ENCODE results near the gene CWH43. TPM values are rescaled to one million over a fixed set of nuclear protein-coding genes. Genes with fewer than 3 reads are reported as not detected.

Gene CWH43
- total and polyA plus RNA-seq, 2 donors (not counting 1 experiment from before 2014, with no cell fraction given) = not detected

DNA sequence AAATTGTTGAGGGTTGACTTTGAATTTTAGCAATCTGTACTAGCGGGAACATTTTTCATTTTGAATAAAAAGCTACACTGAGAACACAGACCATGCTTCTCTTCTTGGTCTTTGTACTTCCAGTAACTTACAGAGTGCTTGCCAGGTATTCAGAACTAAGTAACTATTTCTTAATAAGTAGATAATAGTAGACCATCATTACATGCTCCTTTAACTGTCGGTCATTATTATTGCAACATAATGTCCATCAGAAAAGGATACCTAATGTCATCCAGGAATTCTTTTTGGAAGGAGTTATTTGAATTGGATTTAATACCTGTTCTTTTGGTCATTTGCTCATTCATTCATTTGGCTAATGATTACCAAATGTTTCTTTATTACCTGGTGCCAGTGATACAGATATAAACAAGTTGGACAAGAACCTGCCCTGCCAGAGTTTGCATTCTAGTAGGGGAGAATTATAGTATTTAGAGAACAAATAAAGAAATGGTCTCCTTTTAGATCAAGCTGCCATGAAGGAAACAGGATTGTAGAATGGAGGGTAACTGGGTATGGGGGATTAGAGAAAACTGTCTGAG, 32.7 kb downstream of the CWH43 start:
- Histone ChIP-seq H3K79me2 (ENCODE audit: control insufficient read depth, insufficient read depth, low read length) (no peaks in the 10 kb centered on the region), H3K27me3 (replicated peaks in 1 of 4; ENCODE audit: control extremely low read depth in 1 of 4, control insufficient read depth in 3 of 4, insufficient read depth in 4 of 4, low read length in 3 of 4) (no peaks in the 10 kb centered on the region), H3K27ac (ENCODE audit: low read length in 2 of 2) (no peak overlapping the region), H3K36me3 (replicated peaks in 1 of 2; ENCODE audit: control extremely low read depth in 1 of 2, control insufficient read depth in 1 of 2, extremely low read depth in 1 of 2, insufficient read depth in 2 of 2, low read length in 1 of 2) (no peaks in the 10 kb centered on the region), H4K20me1 (ENCODE audit: control insufficient read depth, insufficient read depth, low read length, poor library complexity, severe bottlenecking) (no peaks in the 10 kb centered on the region), H2AFZ (ENCODE audit: insufficient read depth, low read depth, low read length, poor library complexity, severe bottlenecking) (no peak overlapping the region), H3K4me2 (replicated peaks; ENCODE audit: low read depth, low read length, poor library complexity, severe bottlenecking) (no peak overlapping the region), H3K4me1 (ENCODE audit: control insufficient read depth in 2 of 2, insufficient read depth in 2 of 2, low read length in 2 of 2) (no peaks in the 10 kb centered on the region), H3K4me3 (ENCODE audit: control extremely low read depth in 1 of 5, extremely low read depth in 1 of 5, insufficient read depth in 1 of 5, low read depth in 2 of 5, low read length in 4 of 5) (no peak overlapping the region), H3K9me3 (ENCODE audit: control extremely low read depth in 1 of 3, control insufficient read depth in 2 of 3, insufficient read depth in 1 of 3, low read length in 2 of 3) (no peaks in the 10 kb centered on the region), H3K9ac (ENCODE audit: low read length) (no peak overlapping the region)
- POLR2A ChIA-PET = no interaction called here
- no peaks in the 10 kb centered on the region for H3K4me1 Mint-ChIP-seq
- peaks cover 7% of the 10 kb centered on the region for H3K9me3 Mint-ChIP-seq (ENCODE audit: insufficient read depth)
- peaks cover 3% of the 10 kb centered on the region for H3K27me3 Mint-ChIP-seq
- no peak overlapping the region for H3K27ac Mint-ChIP-seq
- intact Hi-C loops (cut with micrococcal nuclease) = no loop called here
- TF ChIP-seq, protein P1, sequence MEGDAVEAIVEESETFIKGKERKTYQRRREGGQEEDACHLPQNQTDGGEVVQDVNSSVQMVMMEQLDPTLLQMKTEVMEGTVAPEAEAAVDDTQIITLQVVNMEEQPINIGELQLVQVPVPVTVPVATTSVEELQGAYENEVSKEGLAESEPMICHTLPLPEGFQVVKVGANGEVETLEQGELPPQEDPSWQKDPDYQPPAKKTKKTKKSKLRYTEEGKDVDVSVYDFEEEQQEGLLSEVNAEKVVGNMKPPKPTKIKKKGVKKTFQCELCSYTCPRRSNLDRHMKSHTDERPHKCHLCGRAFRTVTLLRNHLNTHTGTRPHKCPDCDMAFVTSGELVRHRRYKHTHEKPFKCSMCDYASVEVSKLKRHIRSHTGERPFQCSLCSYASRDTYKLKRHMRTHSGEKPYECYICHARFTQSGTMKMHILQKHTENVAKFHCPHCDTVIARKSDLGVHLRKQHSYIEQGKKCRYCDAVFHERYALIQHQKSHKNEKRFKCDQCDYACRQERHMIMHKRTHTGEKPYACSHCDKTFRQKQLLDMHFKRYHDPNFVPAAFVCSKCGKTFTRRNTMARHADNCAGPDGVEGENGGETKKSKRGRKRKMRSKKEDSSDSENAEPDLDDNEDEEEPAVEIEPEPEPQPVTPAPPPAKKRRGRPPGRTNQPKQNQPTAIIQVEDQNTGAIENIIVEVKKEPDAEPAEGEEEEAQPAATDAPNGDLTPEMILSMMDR (IDR thresholded peaks at IDR 0.05) = no peak
- TF ChIP-seq EZH2 (IDR thresholded peaks at IDR 0.05; ENCODE audit: borderline replicate concordance, insufficient read depth, low read depth, low read length, poor library complexity, severe bottlenecking) = no peak
- CTCF ChIA-PET = no interaction called here
- DNase-seq = no peak
- no peak overlapping the region for H3K4me3 Mint-ChIP-seq
- no peak for ATAC-seq (ENCODE audit: low read depth)
- WGBS (ENCODE audit: insufficient coverage) = no CpG with 5 or more reads among the region's 2 CpGs

DNA sequence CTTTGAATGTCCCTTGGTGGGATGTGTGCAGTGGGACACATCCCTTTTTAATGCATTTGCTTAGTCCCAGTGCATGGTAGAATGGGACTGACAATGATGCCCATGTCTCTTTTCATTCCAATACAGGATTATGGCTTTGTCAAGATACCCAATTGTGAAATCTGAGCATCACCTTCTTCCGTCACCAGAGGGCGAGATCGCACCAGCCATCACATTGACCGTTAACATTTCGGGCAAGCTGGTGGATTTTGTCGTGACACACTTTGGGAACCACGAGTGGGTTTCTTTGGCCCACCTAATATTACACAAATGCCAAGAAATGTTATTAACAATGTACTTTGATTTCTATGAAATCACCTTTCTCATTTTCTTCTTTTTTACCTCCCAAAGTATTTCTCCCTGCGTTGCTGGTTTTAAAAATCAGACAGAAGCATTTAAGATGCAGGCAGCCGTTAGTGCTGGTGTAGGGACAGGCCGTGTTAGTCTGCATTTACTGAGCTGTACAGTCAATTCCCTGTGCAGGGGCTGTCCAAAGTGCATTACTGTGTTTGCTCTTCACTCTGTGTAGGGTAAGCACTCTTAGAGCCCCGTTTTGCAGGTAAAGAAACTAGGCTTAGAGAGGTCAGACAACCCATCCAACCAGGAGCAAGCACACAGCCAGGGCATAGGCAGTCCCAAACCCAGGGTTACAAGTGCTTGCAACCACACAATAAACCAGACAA, 46.5 kb downstream of the CWH43 start:
- Histone ChIP-seq H3K9me3 (ENCODE audit: control extremely low read depth in 1 of 3, control insufficient read depth in 2 of 3, insufficient read depth in 1 of 3, low read length in 2 of 3) (peaks cover 0 to 4% (median 0%) of the 10 kb centered on the region in 3 donors), H2AFZ (ENCODE audit: insufficient read depth, low read depth, low read length, poor library complexity, severe bottlenecking) (no peak overlapping the region), H3K27ac (ENCODE audit: low read length in 2 of 2) (no peak overlapping the region), H3K4me2 (replicated peaks; ENCODE audit: low read depth, low read length, poor library complexity, severe bottlenecking) (no peak overlapping the region), H3K79me2 (ENCODE audit: control insufficient read depth, insufficient read depth, low read length) (no peaks in the 10 kb centered on the region), H3K9ac (ENCODE audit: low read length) (no peak overlapping the region), H3K4me1 (ENCODE audit: control insufficient read depth in 2 of 2, insufficient read depth in 2 of 2, low read length in 2 of 2) (no peaks in the 10 kb centered on the region), H3K4me3 (ENCODE audit: control extremely low read depth in 1 of 5, extremely low read depth in 1 of 5, insufficient read depth in 1 of 5, low read depth in 2 of 5, low read length in 4 of 5) (no peak overlapping the region), H3K27me3 (replicated peaks in 1 of 4; ENCODE audit: control extremely low read depth in 1 of 4, control insufficient read depth in 3 of 4, insufficient read depth in 4 of 4, low read length in 3 of 4) (peaks cover 0 to 5% (median 0%) of the 10 kb centered on the region in 4 experiments), H4K20me1 (ENCODE audit: control insufficient read depth, insufficient read depth, low read length, poor library complexity, severe bottlenecking) (no peaks in the 10 kb centered on the region), H3K36me3 (replicated peaks in 1 of 2; ENCODE audit: control extremely low read depth in 1 of 2, control insufficient read depth in 1 of 2, extremely low read depth in 1 of 2, insufficient read depth in 2 of 2, low read length in 1 of 2) (no peaks in the 10 kb centered on the region)
- Mint-ChIP-seq H3K9me3 (ENCODE audit: insufficient read depth) (no peaks in the 10 kb centered on the region), H3K27me3 (peaks cover 27% of the 10 kb centered on the region), H3K4me1 (no peaks in the 10 kb centered on the region), H3K27ac (no peak overlapping the region), H3K4me3 (no peak overlapping the region)
- ChIA-PET POLR2A (no interaction called here), CTCF (no interaction called here)
- intact Hi-C loops (cut with micrococcal nuclease) = no loop called here
- ATAC-seq (ENCODE audit: low read depth) (no peak), DNase-seq (no peak)
- 57% methylated on average over 7 of the region's 11 CpGs for WGBS (ENCODE audit: insufficient coverage)
- TF ChIP-seq, protein P1 (IDR thresholded peaks at IDR 0.05) = no peak
